HG02973 (cell line): Measurements from ENCODE around the gene TBL1XR1.
"Not testable (repeated sequence)": the region's sequence is repeated elsewhere in the genome, so short reads cannot be mapped to it uniquely, and the experiment has no call there.

Experiments
- ATAC-seq: cut with Tn5 transposase; IDR thresholded peaks from one replicate; pipeline ENCODE4 v1.9.1; 2021; ENCODE audit warnings: moderate library complexity; ENCODE audit not compliant: unreplicated experiment

TBL1XR1 gene

DNA sequence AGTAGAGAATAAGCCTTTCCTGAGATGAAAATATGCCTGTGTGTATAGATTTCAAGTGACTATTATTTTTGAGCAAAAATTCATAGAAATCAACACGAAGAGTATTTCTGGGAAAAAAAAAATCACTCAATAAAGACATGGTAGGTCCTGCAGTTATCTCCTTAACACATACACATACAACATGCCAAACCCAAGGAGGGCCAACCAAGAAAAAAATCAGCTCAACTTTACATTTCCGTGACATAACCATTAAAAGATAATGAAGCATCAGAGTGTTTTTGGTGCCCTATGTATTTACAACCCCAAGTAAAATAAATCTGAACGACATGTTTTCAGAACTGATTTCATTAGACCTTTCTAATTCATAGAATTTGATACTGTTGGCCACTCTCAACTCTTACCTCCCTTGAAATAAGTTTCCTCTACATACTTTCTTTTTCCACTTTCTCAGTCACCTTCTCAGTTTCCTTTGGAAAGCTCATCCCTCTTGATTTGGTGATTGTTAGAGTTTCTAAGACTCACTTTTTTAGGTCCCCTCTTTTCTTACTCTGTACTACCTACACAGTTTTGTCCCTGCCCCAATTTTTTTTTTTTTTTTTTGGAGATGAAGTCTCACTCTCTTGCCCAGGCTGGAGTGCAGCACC lies 162.3 kb downstream of the TBL1XR1 start:
- no peak for ATAC-seq

DNA sequence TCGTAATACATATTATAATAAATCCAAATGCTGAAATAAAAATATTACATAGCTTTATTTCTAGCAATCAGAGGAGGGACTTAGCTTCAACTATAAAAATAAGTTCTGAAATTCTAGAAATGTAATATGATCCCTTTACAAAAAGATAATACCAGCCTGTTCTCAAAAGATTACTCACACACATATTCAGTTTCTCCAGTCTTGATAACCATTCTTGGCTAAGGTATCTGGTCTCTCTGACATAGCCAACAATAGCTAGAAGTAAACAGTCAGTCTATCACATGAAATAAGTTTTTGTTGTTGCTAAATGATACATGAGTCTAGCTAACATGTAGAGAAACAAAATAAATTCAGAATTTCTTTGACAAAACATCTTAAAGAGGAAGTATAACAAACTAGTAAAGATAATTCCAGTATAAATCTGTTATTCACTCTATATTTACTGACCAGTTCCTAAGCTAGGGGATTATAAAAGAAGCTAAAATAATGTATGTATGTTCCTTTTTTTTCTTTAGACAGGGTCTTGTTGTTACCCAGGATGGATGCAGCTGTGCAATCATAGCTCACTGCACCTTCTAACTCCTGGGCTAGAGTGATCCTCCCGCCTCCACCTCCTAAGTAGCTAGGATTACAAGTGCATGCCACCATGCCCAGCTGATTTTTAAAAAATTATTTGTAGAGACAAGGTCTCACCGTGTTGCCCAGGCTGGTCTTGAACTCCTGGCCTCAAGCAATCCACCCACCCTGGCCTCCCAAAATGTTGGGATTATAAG lies 170.6 kb downstream of the TBL1XR1 start:
- no peak for ATAC-seq

DNA sequence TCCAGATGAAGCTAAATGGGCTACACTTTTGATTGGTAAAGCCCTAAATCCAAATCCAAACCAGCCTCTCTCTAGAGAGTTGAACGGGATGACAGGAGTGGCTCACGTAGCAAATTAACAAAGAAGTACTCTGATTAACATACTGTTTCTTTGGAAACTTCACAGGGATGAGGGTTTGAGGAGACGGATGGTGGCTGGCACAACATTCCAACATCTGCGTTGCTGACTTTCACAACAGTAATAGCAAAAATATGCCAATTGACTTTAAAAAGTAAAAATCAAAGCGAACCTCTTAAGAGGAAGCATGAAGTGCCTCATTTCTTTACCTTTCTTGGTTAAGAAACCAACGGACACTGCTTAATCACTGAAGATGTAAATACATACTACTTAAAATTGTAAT lies 181.4 kb downstream of the TBL1XR1 start:
- no peak for ATAC-seq

DNA sequence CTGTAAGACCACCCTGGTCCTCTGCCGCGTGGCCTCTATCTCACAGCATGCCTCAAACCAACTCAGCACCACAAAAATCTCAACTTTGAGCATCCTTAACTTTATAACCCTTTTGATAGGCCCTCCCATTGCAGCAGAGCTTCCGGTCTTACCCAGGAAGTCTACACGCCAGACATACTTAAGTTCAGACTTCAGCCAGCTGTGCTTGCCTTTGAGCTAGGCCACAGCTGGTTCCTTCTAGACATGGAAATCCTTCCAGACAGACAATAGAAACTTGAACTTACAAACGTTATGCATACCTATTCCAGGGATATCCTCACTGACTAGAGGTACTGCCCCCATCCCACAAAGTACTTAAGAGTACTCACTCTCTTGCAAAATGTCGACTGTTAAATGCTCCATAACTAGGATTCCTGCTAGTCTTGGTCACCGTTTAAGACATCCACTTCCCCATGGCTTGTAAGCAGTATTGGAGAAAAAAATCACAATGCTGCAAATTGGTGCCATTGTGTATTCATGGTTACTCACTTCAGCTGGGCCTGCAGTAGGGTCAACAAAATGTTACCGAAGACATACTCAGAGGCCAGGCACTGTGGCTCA lies 183.5 kb downstream of the TBL1XR1 start:
- ATAC-seq: no peak

DNA sequence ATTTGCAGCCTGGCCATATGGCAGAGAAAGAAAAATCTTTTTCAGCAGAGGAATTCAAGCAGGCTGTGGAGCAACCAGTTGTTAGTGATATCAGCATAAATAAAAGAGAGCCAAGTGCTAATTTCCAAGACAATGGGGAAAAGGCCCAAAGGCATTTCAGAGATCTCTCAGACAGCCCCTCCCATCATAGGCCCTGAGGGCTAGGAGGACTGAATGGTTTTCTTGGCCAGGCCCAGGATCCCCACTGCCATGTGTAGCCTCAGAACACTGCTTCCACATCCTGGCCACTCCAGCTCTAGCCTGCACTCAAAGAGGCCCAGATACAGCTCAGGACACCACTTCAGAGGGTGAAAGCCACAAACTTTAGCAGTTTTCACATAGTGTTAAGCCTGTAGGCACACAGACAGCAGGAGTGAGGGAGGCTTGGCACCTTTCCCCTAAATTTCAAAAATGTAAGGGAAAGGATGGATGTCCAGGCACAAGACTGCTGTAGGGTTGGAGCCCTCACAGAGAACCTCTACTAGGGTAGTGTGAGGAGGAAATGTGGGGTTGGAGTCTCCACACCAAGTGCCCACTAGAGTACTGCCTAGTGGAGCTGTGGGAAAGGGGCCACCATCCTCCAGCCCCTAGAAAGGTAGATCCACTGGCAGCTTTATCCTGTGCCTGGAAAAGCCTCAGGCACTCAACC lies 191.4 kb downstream of the TBL1XR1 start:
- ATAC-seq: no peak

DNA sequence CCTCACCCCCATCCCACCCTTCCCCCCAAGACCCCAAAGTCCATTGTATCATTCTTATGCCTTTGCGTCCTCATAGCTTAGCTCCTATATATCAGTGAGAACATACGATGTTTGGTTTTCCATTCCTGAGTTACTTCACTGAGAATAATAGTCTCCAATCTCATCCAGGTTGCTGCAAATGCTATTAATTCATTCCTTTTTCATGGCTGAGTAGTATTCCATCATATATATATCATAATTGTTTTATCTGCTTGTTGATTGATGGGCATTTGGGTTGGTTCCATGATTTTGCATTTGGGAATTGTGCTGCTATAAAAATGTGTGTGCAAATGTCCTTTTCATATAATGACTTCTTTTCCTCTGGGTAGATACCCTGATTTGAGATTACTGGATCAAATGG lies 197.1 kb downstream of the TBL1XR1 start:
- not testable (repeated sequence) for ATAC-seq

DNA sequence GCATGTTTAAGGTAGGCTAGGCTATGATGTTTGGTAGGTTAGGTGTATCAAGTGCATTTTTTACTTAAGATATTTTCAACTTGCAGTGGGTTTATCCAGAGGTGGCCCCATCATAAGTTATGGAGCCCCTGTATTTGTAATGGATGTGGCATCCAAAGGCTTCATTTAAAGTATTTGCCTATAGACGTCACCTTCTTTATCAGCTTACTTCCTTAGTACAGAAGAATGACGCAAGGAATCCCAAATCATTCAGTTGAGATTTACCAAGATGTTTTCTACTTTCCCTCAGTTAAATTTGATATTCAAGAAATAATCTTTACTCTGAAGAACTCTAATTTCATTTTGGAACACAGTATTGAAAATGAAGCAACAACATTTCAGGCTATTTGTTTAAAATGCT lies 201.3 kb downstream of the TBL1XR1 start:
- no peak for ATAC-seq

DNA sequence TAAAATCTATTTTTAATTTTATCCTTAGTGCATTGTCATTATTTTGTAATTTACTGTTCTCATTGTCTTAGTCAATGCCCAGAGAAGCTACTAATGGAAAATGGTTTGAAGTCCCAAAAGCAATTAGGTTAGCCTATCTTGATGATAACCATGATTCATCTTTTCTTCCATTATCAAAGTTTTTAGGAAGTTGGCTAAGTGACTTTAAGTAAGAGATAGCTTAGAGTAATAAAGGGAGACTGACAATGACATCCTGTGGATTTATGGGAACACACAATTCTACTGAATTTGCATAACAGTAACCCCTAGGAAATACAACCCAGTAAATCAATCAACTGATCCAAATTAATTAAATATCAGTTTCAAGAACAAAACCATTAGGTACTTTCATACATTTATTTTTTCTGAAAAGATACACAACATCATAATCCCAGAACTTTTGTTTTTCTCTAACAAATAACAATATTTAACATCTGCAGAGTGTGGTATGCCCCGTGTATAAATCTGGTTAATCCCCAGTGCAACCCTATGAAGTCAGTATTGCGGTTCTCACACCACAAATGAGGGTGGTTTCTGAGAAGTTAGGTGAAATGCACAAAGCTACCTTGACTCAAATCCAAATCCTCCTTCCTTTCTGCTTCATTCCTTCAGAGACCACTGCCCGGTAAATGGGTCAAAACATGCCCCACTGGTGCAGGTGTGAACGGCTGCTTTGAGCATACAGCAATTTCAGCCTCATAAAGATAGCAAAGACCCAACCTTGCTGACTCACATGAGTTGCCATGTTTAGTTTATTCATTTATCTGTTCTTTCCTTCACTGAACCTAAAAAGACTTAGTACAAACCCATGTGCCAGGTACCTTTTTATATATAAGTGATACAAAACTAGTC lies 202.1 kb downstream of the TBL1XR1 start:
- no peak for ATAC-seq

DNA sequence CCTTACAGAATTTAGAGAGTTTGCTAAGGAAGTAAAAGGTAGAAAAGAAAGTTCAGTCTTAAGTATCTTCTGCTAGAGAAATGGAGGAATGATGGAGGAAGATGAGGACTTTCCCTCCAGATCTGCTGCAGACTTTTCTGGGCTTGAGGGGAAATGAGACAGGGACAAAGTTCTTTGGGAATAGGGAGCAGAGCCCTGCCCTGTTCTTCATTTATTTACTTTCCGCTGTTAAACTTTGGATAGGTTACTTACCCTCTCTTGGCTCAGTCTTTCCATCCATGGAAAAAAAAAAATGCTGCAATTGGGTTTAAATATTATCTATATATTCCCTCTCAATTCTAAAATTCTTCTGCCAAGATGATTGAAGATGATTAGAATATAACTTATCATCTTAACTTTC lies 202.9 kb downstream of the TBL1XR1 start:
- no peak for ATAC-seq

DNA sequence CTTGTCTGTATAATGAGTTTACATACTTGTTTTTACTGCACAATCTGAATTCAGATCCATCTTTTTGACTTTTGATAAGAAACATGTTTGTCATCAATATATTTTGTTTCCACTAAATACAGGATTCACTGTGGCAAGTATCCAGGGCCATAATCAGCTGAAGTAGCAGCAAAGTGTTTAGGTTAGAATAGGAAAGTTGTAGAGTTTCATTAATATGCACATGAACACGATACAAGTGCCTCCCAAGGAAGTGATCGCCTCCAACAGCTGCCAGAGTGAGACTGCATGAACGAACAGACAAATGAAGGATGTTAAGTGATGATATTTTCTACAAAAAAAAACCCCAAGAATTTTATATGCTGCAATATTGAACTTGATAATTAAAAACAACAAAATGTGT lies 204.3 kb downstream of the TBL1XR1 start:
- no peak for ATAC-seq

DNA sequence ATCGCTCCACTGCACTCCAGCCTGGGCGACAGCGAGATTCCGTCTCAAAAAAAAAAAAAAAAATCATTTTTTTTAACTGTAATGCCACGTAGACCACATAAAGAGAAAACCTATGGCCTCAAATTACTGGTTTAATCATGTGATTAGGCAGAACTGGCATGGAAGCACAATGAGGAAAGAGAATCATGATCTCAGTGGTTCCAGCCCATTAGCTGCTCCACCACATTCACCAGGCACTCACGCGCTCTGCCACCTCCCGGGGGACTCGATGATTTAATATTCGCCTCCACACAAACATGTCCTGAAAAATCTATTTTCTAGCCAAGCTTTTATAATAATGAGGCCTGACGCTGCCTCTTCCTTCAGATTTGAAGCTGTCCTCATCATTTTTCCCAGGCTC lies 204.7 kb downstream of the TBL1XR1 start:
- no peak for ATAC-seq

DNA sequence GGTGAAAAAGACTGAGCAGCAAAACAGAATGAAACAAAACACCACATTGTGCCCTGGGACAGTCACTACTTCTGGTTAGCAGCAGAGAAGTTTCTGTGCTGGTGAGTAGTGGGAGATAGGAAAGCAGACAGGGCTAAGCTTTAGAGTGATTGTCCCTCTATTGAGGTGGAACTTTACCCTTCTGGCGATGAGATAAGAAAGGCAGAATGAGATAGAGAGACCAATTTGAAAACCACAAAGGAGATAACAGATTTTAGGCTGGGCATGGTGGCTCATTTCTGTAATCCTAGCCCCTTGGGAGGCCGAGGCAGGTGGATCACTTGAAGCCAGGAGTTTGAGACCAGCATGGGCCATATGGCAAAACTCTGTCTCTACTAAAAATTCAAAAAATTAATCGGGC lies 208.5 kb downstream of the TBL1XR1 start:
- ATAC-seq: no peak

DNA sequence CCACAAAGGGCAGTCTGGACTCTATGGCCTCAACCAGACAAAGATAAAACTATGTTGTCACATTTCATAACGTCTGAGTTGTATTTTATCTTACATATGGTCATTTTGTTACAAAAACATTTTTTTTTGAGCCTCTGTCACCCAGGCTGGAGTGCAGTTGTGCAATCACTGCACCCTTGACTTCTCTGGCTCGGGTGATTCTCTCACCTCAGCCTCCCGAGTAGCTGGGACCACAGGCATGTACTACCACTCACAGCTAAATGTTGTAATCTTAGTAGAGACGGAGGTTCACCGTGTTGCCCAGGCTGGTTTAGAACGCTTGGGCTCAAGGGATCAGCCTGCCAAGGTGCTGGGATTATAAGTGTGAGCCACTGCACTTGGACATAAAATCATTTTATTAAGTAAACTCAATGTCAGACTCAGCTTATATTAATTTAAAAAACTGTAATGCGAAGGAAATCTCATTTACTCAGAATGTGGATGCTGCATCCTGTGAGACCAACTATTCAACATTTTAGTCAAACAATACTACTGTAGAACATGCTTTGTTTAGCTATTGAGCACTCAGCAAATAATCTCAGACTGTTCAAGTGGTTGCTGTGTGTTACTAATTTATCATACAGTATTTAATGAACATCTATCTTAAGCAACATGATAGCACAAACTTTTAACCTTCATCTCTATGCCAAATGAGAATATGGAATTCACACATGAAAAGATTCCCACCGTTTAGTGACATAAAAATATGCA lies 209.2 kb downstream of the TBL1XR1 start:
- ATAC-seq: no peak

DNA sequence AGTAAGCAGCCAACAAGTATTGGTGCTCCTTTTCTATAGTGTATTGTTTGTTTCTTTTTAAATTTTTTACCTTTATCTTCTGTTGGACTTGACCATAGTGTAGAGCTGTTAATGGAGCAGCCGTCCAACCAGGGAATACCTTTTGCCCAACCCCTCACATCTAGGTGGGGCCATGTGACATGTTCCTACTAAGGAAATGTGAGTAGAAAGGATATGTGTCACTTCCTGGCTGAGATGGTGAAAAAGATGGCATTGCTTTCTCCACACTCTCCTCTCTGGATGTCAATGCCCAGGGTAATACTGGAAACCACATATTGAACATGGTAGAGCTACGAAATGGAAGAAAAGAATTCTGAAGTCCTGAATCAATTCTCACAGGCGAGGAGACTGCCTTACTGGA lies 218.8 kb downstream of the TBL1XR1 start:
- ATAC-seq: no peak

DNA sequence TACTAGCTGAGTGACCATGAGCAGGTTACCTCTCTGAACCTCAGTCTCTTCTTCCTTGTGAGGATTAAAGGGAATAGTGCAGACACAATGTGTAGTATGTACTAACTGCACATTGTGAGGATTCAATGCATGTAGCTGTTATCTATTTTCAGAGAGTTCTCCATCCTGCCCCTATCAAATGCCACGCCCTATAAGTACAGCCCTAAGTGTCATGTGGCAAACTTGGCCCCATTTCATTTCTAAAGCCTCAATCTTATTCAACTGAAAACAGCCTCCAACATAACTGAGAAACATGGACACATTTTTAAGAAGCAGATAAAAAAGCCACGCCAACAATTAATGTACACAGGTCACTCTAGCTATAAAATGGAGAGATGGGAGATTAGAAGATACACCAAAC lies 220.0 kb downstream of the TBL1XR1 start:
- ATAC-seq: no peak

DNA sequence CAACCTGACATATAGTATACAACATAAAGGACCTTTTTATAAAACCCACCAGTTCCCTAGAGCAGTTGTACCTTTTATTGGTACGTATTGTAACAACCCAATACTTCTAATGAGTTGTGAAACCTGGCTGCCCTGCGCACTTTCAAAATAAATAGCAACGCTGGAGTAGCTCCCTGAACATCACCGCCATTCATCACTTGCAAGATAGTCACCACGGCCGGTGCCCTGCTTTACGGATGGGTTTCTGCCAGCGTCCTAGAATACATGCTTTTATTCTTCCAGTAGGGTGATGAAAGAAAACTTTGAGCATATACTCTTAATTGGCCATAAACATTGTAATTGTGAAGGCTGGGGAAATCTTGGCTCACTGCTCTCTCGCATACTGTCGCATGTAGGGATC lies 220.7 kb downstream of the TBL1XR1 start:
- no peak for ATAC-seq

DNA sequence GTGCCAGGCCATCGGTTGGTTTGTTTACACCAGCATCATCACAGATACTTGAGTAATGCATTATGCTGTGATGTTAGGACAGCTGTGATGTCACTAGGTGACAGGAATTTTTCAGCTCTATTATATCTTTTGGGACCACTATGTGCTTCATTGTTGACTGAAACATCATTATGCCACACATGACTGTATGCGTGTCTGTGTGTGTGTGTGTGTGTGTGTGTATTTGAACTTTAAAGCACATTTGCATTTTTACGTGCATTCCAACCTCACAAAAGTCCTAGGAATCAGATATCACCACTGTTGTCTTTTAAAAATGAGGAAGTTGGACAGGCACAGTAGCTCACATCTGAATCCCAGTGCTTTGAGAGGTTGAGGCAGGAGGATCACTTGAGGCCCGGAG lies 223.0 kb downstream of the TBL1XR1 start:
- ATAC-seq: no peak

DNA sequence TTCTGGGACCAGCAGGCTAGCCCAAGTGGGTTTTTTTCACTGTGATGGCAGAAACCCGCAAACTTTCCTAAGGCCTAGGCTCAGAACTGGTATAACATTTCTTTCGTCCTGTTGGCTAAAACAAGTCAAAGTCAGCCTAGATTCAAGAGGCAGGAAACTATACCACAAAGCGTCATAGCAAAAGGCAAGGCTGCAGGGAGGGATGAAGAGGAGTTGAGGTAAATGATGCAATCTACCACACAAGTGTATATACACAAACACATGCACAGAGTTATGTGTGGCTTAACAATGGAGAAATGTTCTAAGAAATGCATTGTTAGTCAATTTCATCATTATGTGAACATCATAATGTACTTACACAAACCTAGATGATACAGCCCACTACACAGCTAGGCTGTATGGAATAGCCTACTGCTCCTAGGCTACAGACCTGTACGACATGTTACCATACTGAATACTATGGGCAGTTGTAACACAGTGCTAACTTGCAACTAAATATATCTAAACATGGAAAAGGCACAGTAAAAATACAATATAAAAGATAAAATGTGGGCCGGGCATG lies 225.6 kb downstream of the TBL1XR1 start:
- ATAC-seq: no peak

DNA sequence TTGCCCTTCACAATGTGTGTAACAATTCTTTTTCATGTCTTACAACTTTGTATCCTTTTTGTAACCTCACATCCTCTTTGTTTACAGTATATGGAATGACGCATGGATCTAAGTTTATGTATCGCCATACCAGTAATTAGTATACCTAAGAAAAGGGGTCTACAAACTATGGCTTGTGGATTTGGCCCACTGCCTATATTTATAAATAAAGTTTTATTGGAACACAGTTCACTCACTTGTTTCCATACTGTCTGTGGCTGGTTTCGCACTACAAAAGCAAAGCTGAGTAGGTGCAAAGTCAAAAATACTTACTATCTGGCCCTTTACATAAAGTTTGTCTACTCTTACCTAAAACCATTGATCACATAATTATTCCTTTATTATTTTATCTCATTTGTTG lies 226.5 kb downstream of the TBL1XR1 start:
- ATAC-seq: no peak

DNA sequence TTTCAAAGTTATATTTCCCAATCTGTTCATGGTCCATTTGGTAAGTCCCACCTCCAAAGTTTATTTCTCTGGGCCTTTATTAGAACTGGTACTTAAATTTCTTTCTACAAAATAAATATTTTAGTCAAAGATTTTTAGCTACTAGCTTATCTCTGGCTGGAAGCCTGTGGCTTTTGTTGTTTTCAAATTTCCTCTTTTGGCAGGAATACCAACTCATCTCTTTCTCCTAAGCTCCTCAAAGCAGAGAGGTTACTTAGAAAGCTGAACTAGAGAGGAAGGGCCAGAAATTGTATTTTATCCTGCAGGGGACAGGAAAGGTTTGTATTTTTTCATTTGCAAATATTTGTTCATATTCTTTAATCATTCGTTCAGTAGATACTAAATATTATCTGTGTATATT lies 227.8 kb downstream of the TBL1XR1 start:
- no peak for ATAC-seq
